GM23338 (cell line): ENCODE results near the gene IER2. TPM values are rescaled to one million over a fixed set of nuclear protein-coding genes. Genes with fewer than 3 reads are reported as not detected.

Source experiments
- ATAC-seq: fragments of 200-7000 bp; cut with Tn5 transposase; 3 replicates; pipeline ENCODE4 v1.9.1; 2020
- DNase-seq: peaks from one replicate; pipeline ENCODE4 v3.0.0-alpha.2; 2015; ENCODE audit warnings: low spot score
- H2AFZ ChIP-seq: fragments of 200-600 bp; sonication (generic); 2 replicates; pipeline ENCODE4 v1.8.0; 2016; ENCODE audit warnings: antibody characterized with exemption, mild to moderate bottlenecking, moderate library complexity
- H3F3A ChIP-seq: fragments of 200-600 bp; sonication (generic); replicated peaks from 2 replicates; pipeline ENCODE4 v1.8.0; 2017; ENCODE audit warnings: antibody characterized with exemption, mixed run types, low read depth
- H3K27ac ChIP-seq: fragments of 200-600 bp; sonication (generic); 2 replicates; pipeline ENCODE4 v1.6.1; 2016; ENCODE audit warnings: low read depth
- H3K27me3 ChIP-seq: fragments of 200-600 bp; sonication (generic); 2 replicates; pipeline ENCODE4 v1.8.0; 2016; ENCODE audit warnings: mild to moderate bottlenecking, mixed run types, moderate library complexity; ENCODE audit not compliant: insufficient read depth
- H3K36me3 ChIP-seq: fragments of 200-600 bp; sonication (generic); 2 replicates; pipeline ENCODE4 v1.8.0; 2016; ENCODE audit warnings: mild to moderate bottlenecking; ENCODE audit not compliant: insufficient read depth
- H3K4me1 ChIP-seq: fragments of 200-600 bp; sonication (generic); 2 replicates; pipeline ENCODE4 v1.8.0; 2016; ENCODE audit warnings: mild to moderate bottlenecking, moderate library complexity; ENCODE audit not compliant: insufficient read depth
- H3K4me2 ChIP-seq: fragments of 200-600 bp; sonication (generic); 2 replicates; pipeline ENCODE4 v1.7.1; 2017; ENCODE audit warnings: mixed run types
- H3K4me3 ChIP-seq: fragments of 200-600 bp; sonication (generic); 2 replicates; pipeline ENCODE4 v1.6.1; 2016; ENCODE audit warnings: mixed run types
- H3K79me2 ChIP-seq: fragments of 200-600 bp; sonication (generic); replicated peaks from 2 replicates; pipeline ENCODE4 v1.8.0; 2017; ENCODE audit warnings: mild to moderate bottlenecking; ENCODE audit not compliant: insufficient read depth
- H3K9me2 ChIP-seq: fragments of 200-600 bp; sonication (generic); 2 replicates; pipeline ENCODE4 v1.8.0; 2017; ENCODE audit not compliant: insufficient read depth
- H4K20me1 ChIP-seq: fragments of 200-600 bp; sonication (generic); replicated peaks from 2 replicates; pipeline ENCODE4 v1.8.0; 2017; ENCODE audit warnings: mild to moderate bottlenecking; ENCODE audit not compliant: insufficient read depth
- H3K27ac Mint-ChIP-seq: 2 replicates; pipeline ENCODE4 v1.8.0; 2020; ENCODE audit warnings: inconsistent platforms, mild to moderate bottlenecking, moderate library complexity, mixed read lengths
- H3K27me3 Mint-ChIP-seq: 3 replicates; pipeline ENCODE4 v1.8.0; 2022; ENCODE audit warnings: low read depth, mild to moderate bottlenecking, moderate library complexity, mixed read lengths, inconsistent platforms; ENCODE audit not compliant: insufficient read depth, poor library complexity
- H3K36me3 Mint-ChIP-seq: 3 replicates; pipeline ENCODE4 v1.8.0; 2021; ENCODE audit warnings: low read depth, mild to moderate bottlenecking, inconsistent platforms, moderate library complexity, mixed read lengths
- H3K4me1 Mint-ChIP-seq: 3 replicates; pipeline ENCODE4 v1.8.0; 2020; ENCODE audit warnings: mild to moderate bottlenecking, inconsistent platforms, mixed read lengths
- H3K4me3 Mint-ChIP-seq: 3 replicates; pipeline ENCODE4 v1.8.0; 2021; ENCODE audit warnings: moderate library complexity, mild to moderate bottlenecking, inconsistent platforms, mixed read lengths
- H3K9me3 Mint-ChIP-seq: 3 replicates; pipeline ENCODE4 v1.8.0; 2020; ENCODE audit warnings: moderate library complexity, mild to moderate bottlenecking, inconsistent platforms, mixed read lengths
- CREB1 ChIP-seq: fragments of 250-450 bp; sonication (Bioruptor Pico); IDR thresholded peaks from 2 replicates; pipeline ENCODE4 v1.5.0; 2020; ENCODE audit warnings: low read depth, mild to moderate bottlenecking, moderate library complexity
- EZH2 ChIP-seq: fragments of 200-600 bp; sonication (generic); IDR thresholded peaks from one replicate; pipeline ENCODE4 v1.8.0; 2017; ENCODE audit warnings: antibody characterized with exemption, mild to moderate bottlenecking, low read depth; ENCODE audit not compliant: unreplicated experiment
- EZH2phosphoT487 ChIP-seq: fragments of 200-600 bp; sonication (generic); IDR thresholded peaks from one replicate; pipeline ENCODE4 v1.8.1; 2018; ENCODE audit warnings: antibody characterized with exemption; ENCODE audit not compliant: unreplicated experiment
- JUNB ChIP-seq: IDR thresholded peaks from one replicate; pipeline ENCODE4 v1.6.1; 2016; ENCODE audit warnings: antibody characterized with exemption; ENCODE audit not compliant: unreplicated experiment
- NANOG ChIP-seq: IDR thresholded peaks from 2 replicates; pipeline ENCODE4 v1.6.1; 2016; ENCODE audit warnings: antibody characterized with exemption, borderline replicate concordance
- POLR2AphosphoS5 ChIP-seq: IDR thresholded peaks from 2 replicates; pipeline ENCODE4 v1.6.1; 2016; ENCODE audit warnings: antibody characterized with exemption, low read depth
- STAT1 ChIP-seq: IDR thresholded peaks from one replicate; pipeline ENCODE4 v1.6.1; 2016; ENCODE audit warnings: antibody characterized with exemption; ENCODE audit not compliant: unreplicated experiment
- ZNF114 ChIP-seq: fragments of 250-450 bp; sonication (Bioruptor Pico); IDR thresholded peaks from 2 replicates; pipeline ENCODE4 v1.5.0; 2020; ENCODE audit warnings: mild to moderate bottlenecking, moderate library complexity
- ZNF331 ChIP-seq: fragments of 250-450 bp; sonication (Bioruptor Pico); IDR thresholded peaks from 2 replicates; pipeline ENCODE4 v1.5.0; 2020; ENCODE audit warnings: low read depth, mild to moderate bottlenecking, moderate library complexity
- polyA plus RNA-seq: library from polyadenylated mRNA; unstranded; fragments of >200 nt; fragmentation: Nextera tagmentation; extraction: Ambion mirVana; gene quantifications from 2 replicates; pipeline ENCODE4 v1.2.1, GENCODE V29; 2016
- total RNA-seq: library from RNA; depleted of rRNA; stranded (reverse); fragments of >200 nt; shearing (Covaris generic); gene quantifications from 2 replicates; pipeline ENCODE4 v1.2.3, GENCODE V29; 2014
- TF ChIP-seq, protein P1 (sequence below), 2 experiments: fragments of 200-600 bp in 1 of 2; sonication (generic) in 1 of 2; conservative IDR thresholded peaks; 2 replicates each; pipeline versions ENCODE4 v1.5.1 to v1.6.1; 2016 to 2017; ENCODE audit warnings: antibody characterized with exemption in 2 of 2, low read depth in 2 of 2, mild to moderate bottlenecking in 2 of 2, moderate library complexity in 1 of 2
- TF ChIP-seq, protein P2 (sequence below): IDR thresholded peaks from 2 replicates; pipeline ENCODE4 v1.6.1; 2016; ENCODE audit warnings: antibody characterized with exemption
- TF ChIP-seq, protein P3 (sequence below): fragments of 250-450 bp; sonication (Bioruptor Pico); IDR thresholded peaks from 2 replicates; pipeline ENCODE4 v1.5.0; 2020; ENCODE audit warnings: mild to moderate bottlenecking, moderate library complexity
- TF ChIP-seq, protein P4 (sequence below): IDR thresholded peaks from one replicate; pipeline ENCODE4 v1.6.1; 2018; ENCODE audit warnings: antibody characterized with exemption; ENCODE audit not compliant: unreplicated experiment

IER2 gene
- total and polyA plus RNA-seq, 2 experiments from 2014 or later: 124 to 191 TPM

DNA sequence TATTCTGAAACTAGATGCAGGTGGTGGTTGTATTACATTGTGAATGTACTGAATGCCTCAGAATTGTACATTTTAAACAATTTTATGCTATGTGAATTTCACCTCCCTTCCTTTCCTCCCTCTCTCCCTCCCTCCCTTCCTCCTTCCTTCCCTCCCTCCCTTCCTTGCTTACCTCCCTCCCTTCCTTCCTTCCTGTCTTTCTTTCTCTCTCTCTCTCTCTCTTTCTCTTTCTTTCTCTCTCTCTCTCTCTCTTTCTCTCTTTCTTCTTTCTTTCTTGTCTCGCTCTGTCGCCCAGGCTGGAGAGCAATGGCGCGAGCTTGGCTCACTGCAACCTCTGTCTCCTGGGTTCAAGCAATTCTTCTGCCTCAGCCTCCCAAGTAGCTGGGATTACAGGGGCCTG, 37.2 kb downstream of the IER2 start:
- H3K27me3 Mint-ChIP-seq: peaks cover 8% of the 10 kb centered on the region
- H3K9me3 Mint-ChIP-seq: peaks cover 2% of the 10 kb centered on the region; the same call in 1 of the 3 replicates

More for the DNA sequence above, 37.2 kb downstream of the IER2 start:
- Histone ChIP-seq H3K27me3 (no peaks in the 10 kb centered on the region), H3F3A (no peaks in the 10 kb centered on the region; the same call in 1 of the 2 replicates), H3K9me2 (no peaks in the 10 kb centered on the region), H3K4me2 (no peak overlapping the region), H4K20me1 (no peaks in the 10 kb centered on the region), H3K27ac (no peak overlapping the region), H3K36me3 (no peaks in the 10 kb centered on the region), H3K4me1 (no peaks in the 10 kb centered on the region; the same call in 1 of the 2 replicates), H2AFZ (no peak overlapping the region; the same call in 1 of the 2 replicates), H3K4me3 (no peak overlapping the region), H3K79me2 (no peaks in the 10 kb centered on the region)
- no peak for DNase-seq
- TF ChIP-seq ZNF331 (no peak), EZH2 (no peak), POLR2AphosphoS5 (no peak), ZNF114 (CRISPR knock-in tag) (no peak), STAT1 (no peak), CREB1 (CRISPR knock-in tag) (no peak), EZH2phosphoT487 (no peak), JUNB (no peak), NANOG (no peak)
- TF ChIP-seq, protein P1, sequence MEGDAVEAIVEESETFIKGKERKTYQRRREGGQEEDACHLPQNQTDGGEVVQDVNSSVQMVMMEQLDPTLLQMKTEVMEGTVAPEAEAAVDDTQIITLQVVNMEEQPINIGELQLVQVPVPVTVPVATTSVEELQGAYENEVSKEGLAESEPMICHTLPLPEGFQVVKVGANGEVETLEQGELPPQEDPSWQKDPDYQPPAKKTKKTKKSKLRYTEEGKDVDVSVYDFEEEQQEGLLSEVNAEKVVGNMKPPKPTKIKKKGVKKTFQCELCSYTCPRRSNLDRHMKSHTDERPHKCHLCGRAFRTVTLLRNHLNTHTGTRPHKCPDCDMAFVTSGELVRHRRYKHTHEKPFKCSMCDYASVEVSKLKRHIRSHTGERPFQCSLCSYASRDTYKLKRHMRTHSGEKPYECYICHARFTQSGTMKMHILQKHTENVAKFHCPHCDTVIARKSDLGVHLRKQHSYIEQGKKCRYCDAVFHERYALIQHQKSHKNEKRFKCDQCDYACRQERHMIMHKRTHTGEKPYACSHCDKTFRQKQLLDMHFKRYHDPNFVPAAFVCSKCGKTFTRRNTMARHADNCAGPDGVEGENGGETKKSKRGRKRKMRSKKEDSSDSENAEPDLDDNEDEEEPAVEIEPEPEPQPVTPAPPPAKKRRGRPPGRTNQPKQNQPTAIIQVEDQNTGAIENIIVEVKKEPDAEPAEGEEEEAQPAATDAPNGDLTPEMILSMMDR (conservative IDR thresholded peaks at IDR 0.05; ENCODE audit: low read depth in 2 of 2): no peak
- TF ChIP-seq, protein P2, sequence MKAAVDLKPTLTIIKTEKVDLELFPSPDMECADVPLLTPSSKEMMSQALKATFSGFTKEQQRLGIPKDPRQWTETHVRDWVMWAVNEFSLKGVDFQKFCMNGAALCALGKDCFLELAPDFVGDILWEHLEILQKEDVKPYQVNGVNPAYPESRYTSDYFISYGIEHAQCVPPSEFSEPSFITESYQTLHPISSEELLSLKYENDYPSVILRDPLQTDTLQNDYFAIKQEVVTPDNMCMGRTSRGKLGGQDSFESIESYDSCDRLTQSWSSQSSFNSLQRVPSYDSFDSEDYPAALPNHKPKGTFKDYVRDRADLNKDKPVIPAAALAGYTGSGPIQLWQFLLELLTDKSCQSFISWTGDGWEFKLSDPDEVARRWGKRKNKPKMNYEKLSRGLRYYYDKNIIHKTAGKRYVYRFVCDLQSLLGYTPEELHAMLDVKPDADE: no peak
- TF ChIP-seq, protein P3, sequence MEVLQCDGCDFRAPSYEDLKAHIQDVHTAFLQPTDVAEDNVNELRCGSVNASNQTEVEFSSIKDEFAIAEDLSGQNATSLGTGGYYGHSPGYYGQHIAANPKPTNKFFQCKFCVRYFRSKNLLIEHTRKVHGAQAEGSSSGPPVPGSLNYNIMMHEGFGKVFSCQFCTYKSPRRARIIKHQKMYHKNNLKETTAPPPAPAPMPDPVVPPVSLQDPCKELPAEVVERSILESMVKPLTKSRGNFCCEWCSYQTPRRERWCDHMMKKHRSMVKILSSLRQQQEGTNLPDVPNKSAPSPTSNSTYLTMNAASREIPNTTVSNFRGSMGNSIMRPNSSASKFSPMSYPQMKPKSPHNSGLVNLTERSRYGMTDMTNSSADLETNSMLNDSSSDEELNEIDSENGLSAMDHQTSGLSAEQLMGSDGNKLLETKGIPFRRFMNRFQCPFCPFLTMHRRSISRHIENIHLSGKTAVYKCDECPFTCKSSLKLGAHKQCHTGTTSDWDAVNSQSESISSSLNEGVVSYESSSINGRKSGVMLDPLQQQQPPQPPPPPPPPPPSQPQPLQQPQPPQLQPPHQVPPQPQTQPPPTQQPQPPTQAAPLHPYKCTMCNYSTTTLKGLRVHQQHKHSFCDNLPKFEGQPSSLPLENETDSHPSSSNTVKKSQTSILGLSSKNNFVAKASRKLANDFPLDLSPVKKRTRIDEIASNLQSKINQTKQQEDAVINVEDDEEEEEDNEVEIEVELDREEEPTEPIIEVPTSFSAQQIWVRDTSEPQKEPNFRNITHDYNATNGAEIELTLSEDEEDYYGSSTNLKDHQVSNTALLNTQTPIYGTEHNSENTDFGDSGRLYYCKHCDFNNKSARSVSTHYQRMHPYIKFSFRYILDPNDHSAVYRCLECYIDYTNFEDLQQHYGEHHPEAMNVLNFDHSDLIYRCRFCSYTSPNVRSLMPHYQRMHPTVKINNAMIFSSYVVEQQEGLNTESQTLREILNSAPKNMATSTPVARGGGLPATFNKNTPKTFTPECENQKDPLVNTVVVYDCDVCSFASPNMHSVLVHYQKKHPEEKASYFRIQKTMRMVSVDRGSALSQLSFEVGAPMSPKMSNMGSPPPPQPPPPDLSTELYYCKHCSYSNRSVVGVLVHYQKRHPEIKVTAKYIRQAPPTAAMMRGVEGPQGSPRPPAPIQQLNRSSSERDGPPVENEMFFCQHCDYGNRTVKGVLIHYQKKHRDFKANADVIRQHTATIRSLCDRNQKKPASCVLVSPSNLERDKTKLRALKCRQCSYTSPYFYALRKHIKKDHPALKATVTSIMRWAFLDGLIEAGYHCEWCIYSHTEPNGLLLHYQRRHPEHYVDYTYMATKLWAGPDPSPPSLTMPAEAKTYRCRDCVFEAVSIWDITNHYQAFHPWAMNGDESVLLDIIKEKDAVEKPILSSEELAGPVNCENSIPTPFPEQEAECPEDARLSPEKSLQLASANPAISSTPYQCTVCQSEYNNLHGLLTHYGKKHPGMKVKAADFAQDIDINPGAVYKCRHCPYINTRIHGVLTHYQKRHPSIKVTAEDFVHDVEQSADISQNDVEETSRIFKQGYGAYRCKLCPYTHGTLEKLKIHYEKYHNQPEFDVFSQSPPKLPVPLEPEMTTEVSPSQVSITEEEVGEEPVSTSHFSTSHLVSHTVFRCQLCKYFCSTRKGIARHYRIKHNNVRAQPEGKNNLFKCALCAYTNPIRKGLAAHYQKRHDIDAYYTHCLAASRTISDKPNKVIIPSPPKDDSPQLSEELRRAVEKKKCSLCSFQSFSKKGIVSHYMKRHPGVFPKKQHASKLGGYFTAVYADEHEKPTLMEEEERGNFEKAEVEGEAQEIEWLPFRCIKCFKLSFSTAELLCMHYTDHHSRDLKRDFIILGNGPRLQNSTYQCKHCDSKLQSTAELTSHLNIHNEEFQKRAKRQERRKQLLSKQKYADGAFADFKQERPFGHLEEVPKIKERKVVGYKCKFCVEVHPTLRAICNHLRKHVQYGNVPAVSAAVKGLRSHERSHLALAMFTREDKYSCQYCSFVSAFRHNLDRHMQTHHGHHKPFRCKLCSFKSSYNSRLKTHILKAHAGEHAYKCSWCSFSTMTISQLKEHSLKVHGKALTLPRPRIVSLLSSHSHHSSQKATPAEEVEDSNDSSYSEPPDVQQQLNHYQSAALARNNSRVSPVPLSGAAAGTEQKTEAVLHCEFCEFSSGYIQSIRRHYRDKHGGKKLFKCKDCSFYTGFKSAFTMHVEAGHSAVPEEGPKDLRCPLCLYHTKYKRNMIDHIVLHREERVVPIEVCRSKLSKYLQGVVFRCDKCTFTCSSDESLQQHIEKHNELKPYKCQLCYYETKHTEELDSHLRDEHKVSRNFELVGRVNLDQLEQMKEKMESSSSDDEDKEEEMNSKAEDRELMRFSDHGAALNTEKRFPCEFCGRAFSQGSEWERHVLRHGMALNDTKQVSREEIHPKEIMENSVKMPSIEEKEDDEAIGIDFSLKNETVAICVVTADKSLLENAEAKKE (CRISPR knock-in tag): no peak
- TF ChIP-seq, protein P4, sequence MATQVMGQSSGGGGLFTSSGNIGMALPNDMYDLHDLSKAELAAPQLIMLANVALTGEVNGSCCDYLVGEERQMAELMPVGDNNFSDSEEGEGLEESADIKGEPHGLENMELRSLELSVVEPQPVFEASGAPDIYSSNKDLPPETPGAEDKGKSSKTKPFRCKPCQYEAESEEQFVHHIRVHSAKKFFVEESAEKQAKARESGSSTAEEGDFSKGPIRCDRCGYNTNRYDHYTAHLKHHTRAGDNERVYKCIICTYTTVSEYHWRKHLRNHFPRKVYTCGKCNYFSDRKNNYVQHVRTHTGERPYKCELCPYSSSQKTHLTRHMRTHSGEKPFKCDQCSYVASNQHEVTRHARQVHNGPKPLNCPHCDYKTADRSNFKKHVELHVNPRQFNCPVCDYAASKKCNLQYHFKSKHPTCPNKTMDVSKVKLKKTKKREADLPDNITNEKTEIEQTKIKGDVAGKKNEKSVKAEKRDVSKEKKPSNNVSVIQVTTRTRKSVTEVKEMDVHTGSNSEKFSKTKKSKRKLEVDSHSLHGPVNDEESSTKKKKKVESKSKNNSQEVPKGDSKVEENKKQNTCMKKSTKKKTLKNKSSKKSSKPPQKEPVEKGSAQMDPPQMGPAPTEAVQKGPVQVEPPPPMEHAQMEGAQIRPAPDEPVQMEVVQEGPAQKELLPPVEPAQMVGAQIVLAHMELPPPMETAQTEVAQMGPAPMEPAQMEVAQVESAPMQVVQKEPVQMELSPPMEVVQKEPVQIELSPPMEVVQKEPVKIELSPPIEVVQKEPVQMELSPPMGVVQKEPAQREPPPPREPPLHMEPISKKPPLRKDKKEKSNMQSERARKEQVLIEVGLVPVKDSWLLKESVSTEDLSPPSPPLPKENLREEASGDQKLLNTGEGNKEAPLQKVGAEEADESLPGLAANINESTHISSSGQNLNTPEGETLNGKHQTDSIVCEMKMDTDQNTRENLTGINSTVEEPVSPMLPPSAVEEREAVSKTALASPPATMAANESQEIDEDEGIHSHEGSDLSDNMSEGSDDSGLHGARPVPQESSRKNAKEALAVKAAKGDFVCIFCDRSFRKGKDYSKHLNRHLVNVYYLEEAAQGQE: no peak
- Mint-ChIP-seq H3K4me3 (no peak overlapping the region), H3K4me1 (peaks cover 2% of the 10 kb centered on the region; the same call in 2 of the 3 replicates), H3K36me3 (peaks cover 5% of the 10 kb centered on the region; the same call in 1 of the 3 replicates), H3K27ac (no peak overlapping the region)
- ATAC-seq: no peak
